Spleen (tissue), 11 donors: Measurements from ENCODE around the gene BAG5. TPM values are rescaled to one million over a fixed set of nuclear protein-coding genes. Genes with fewer than 3 reads are reported as not detected.
A peak's percentile ranks its signal among the peaks of the same experiment; 100 is the strongest.

Experiments used
- DNase-seq: peaks from one replicate; pipeline ENCODE4 v3.0.0-alpha.2; 2020
- H3K27ac ChIP-seq, 8 donors: fragments of 200-600 bp; sonication (generic) in 7 of 8; 1 replicate in 4 of 8; 2 replicates in 4 of 8; pipeline versions ENCODE4 v1.5.0 to v1.8.0; 2016 to 2021; ENCODE audit warnings: inconsistent platforms in 4 of 8, mild to moderate bottlenecking in 4 of 8, moderate library complexity in 1 of 8
- H3K27me3 ChIP-seq, 7 donors: fragments of 200-600 bp; sonication (generic) in 6 of 7; replicated peaks in 1 of 7; 1 replicate in 4 of 7; 2 replicates in 3 of 7; pipeline versions ENCODE4 v1.5.0 to v1.8.0; 2016 to 2021; ENCODE audit warnings: inconsistent platforms in 3 of 7, mild to moderate bottlenecking in 1 of 7
- H3K36me3 ChIP-seq, 6 donors: fragments of 200-600 bp; sonication (generic) in 5 of 6; 1 replicate in 4 of 6; 2 replicates in 2 of 6; pipeline versions ENCODE4 v1.5.0 to v1.8.0; 2016 to 2021; ENCODE audit warnings: inconsistent platforms in 2 of 6
- H3K4me1 ChIP-seq, 6 donors: fragments of 200-600 bp; sonication (generic) in 5 of 6; 1 replicate in 3 of 6; 2 replicates in 3 of 6; pipeline versions ENCODE4 v1.5.0 to v1.8.0; 2016 to 2021; ENCODE audit warnings: inconsistent platforms in 3 of 6
- H3K4me3 ChIP-seq, 8 donors: fragments of 200-600 bp; sonication (generic) in 7 of 8; 1 replicate in 4 of 8; 2 replicates in 4 of 8; pipeline versions ENCODE4 v1.5.0 to v1.8.0; 2016 to 2021; ENCODE audit warnings: inconsistent platforms in 4 of 8, mild to moderate bottlenecking in 4 of 8, moderate library complexity in 2 of 8
- H3K9me3 ChIP-seq, 8 donors: fragments of 200-600 bp; sonication (generic) in 7 of 8; 1 replicate in 4 of 8; 2 replicates in 4 of 8; pipeline versions ENCODE4 v1.5.0 to v1.8.0; 2016 to 2021; ENCODE audit warnings: inconsistent platforms in 4 of 8
- CTCF ChIP-seq, 11 experiments: fragments of 200-600 bp in 7 of 11; fragments of 450-650 bp in 4 of 11; sonication (generic) in 4 of 11; IDR thresholded peaks in 8 of 11; conservative IDR thresholded peaks in 3 of 11; 1 replicate in 7 of 11; 2 replicates in 4 of 11; pipeline versions ENCODE4 v1.4.0 to v1.8.0; 2016 to 2021; ENCODE audit warnings: antibody characterized with exemption in 11 of 11, inconsistent platforms in 4 of 11, mild to moderate bottlenecking in 1 of 11
- POLR2A ChIP-seq, 3 donors: fragments of 450-650 bp; IDR thresholded peaks; one replicate each; pipeline ENCODE4 v1.5.1; 2017; ENCODE audit warnings: antibody characterized with exemption in 3 of 3, mild to moderate bottlenecking in 1 of 3
- POLR2AphosphoS5 ChIP-seq, 3 donors: sonication (generic); formaldehyde crosslinking; IDR thresholded peaks; one replicate each; pipeline ENCODE4 v1.5.1; 2017; ENCODE audit warnings: antibody characterized with exemption in 3 of 3
- WGBS, 5 donors: extraction: QIAGEN DNeasy Blood & Tissue Kit in 3 of 5; methylation state at CpG; one replicate each; pipeline versions ENCODE4 v1.1.5 to v1.1.7; 2013 to 2018; 5-methylcytosine and 5-hydroxymethylcytosine counted together
- intact Hi-C: fragments of 100-400 bp; cut with DNase I; formaldehyde crosslinking; loops from one replicate; pipeline ENCODE4 v1.15.0; 2023; ENCODE audit warnings: low total_unique reads
- polyA plus RNA-seq, 3 donors: library from polyadenylated mRNA; stranded (reverse); fragments of 200-250 nt; gene quantifications; one replicate each; pipeline ENCODE4 v1.2.1, GENCODE V29; 2013
- total RNA-seq, 7 donors: library from RNA; depleted of rRNA in 3 of 7; stranded (reverse); fragments of >200 nt in 3 of 7; fragmentation: NEBNext Ultra II Directional in 4 of 7; extraction: Animal tissue kit (Norgen Biotek cat#: 25700) in 4 of 7; gene quantifications; one replicate each; pipeline versions ENCODE4 v1.1.0 to v1.2.1, GENCODE V29; 2016 to 2021
- donor health status: healthy with polysubstance abuse.
- donor health status: DM: no; HTN: no; CAD: no; lungs with moderate emphysema.
- donor health status: DM: no; HTN: no; CAD: no.
- donor health status: Bipolar disorder and iron deficiency.
- donor health status: healthy.
- donor health status: DM: no; HTN: no; CAD: no.
- donor health status: DM: yes; HTN: yes; CAD: no.

BAG5 gene
- total and polyA plus RNA-seq, 10 donors, result 9.3 to 42.5 (median 29.9) TPM

DNA sequence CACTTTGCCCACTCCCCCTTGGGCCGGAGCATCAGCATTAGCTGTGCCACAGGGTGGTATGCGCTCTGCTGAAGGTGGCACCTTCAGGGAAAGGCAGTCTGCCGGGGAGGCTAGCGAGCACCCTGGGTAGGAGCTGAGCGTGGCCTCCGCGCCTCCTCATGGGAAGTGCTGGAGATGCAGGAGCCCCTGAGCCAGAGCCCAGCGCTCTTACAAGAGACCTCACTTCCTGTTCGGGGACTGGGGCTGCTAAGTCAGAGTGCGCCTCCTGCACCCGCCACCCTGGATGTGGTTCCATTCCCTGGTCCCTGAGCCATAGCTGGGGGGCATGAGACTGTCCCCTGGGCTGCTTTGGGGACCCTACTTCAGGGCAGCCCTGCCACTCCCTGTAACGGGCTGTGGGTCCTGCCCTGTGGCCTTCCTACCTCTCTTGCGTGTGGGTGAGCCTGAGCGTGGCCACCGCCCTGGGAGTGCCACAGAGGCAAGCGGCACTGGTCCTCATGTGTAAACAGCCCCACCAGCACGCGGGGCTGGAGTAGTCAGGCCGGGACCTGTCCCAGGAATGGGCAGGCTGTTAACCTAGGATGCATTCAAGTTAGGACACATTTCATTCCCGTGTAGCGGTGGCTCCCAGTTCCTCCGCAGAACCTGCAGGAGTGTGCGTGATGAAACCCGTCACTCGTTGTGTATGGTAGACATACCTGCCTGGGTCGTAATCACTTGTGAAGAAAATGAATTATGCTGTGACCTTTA, 19.7 kb upstream of the BAG5 start:
- TF ChIP-seq POLR2AphosphoS5 (IDR thresholded peaks at IDR 0.05) (peak in 1 of 3 donors; percentile 32), CTCF (IDR thresholded peaks at IDR 0.05 in 8 of 11, conservative IDR thresholded peaks at IDR 0.05 in 3 of 11) (no peak)

GRCh38 chr14:103581206-103581605, 18.7 kb upstream of the BAG5 start:
- Histone ChIP-seq H3K4me1 (peaks cover 4 to 26% (median 16%) of the 10 kb centered on the region in 6 donors), H3K9me3 (no peaks in the 10 kb centered on the region), H3K27ac (no peak overlapping the region), H3K36me3 (peaks cover 0 to 78% (median 32%) of the 10 kb centered on the region in 6 donors), H3K4me3 (no peak overlapping the region), H3K27me3 (no peaks in the 10 kb centered on the region)
- 94 to 97% (median 96%) methylated on average over 11 of the region's 11 CpGs for whole genome bisulfite sequencing, 5 donors
- TF ChIP-seq POLR2AphosphoS5 (IDR thresholded peaks at IDR 0.05) (no peak), CTCF (IDR thresholded peaks at IDR 0.05 in 8 of 11, conservative IDR thresholded peaks at IDR 0.05 in 3 of 11) (no peak), POLR2A (IDR thresholded peaks at IDR 0.05) (no peak)
- intact Hi-C loops, result no loop called here
- DNase-seq, result no peak

More for the DNA sequence above, 19.7 kb upstream of the BAG5 start:
- no peak overlapping the region for H3K4me3 ChIP-seq
- peaks cover 0 to 70% (median 30%) of the 10 kb centered on the region in 6 donors for H3K36me3 ChIP-seq
- H3K4me1 ChIP-seq, result peaks cover 0 to 16% (median 8%) of the 10 kb centered on the region in 6 donors
- no peaks in the 10 kb centered on the region for H3K27me3 ChIP-seq
- peak overlapping the region in 1 of 8 donors; percentile 28 for H3K27ac ChIP-seq
- intact Hi-C loops, result no loop called here
- no peaks in the 10 kb centered on the region for H3K9me3 ChIP-seq
- no peak for DNase-seq
- 91 to 95% (median 93%) methylated on average over 18 to 26 of the region's 26 CpGs for WGBS, 5 donors

DNA sequence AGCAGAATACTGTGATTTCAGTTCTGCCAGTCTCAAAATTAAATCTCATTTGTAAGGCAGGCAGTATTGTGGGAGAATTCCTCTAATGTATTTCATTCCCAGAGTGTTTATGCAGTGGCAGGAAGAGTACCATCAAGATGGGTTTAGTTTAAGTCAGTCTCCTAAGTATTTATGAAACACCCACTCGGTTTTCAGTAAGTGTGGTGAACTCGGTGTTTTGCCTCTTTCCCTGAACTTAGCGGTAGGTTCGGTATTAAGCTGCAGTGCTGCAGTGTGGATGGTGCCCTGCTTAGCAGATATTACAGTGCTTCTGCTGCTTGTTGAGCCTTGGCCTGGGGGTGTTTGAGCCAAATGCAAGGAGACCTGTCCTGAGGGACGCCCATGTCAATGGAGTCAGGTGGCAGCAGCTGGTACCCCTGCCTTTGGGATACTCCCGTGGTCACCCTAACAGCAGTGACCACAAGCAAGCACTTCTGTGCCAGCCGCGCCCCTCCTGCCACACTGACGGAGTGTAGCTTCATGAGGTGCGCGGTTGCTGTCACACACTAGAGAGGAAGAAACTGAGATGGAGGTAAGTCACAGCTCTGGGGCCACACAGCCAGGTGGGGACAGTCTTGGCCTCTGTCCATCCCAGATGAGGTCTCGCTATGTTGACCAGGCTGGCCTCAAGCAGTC, 16.1 kb upstream of the BAG5 start:
- Histone ChIP-seq H3K27ac (peak overlapping the region in 5 of 8 donors; percentile 33 to 84 (median 50)), H3K4me3 (no peak overlapping the region), H3K27me3 (no peaks in the 10 kb centered on the region), H3K9me3 (no peaks in the 10 kb centered on the region), H3K4me1 (peaks cover 6 to 52% (median 34%) of the 10 kb centered on the region in 6 donors), H3K36me3 (peaks cover 0 to 93% (median 47%) of the 10 kb centered on the region in 6 donors)
- no peak for DNase-seq
- TF ChIP-seq CTCF (IDR thresholded peaks at IDR 0.05 in 8 of 11, conservative IDR thresholded peaks at IDR 0.05 in 3 of 11) (no peak), POLR2A (IDR thresholded peaks at IDR 0.05) (no peak), POLR2AphosphoS5 (IDR thresholded peaks at IDR 0.05) (no peak)
- intact Hi-C loops, result loop anchor here (10.0 kb wide), 3 partner anchors 46 to 336 kb away; partner anchors contain the start of gene KLC1
- 87 to 94% (median 89%) methylated on average over 10 to 12 of the region's 12 CpGs for WGBS, 5 donors
